Gastrocnemius medialis (tissue), 4 donors: ENCODE data around the gene TMPRSS3.

Experiments used
- CTCF ChIP-seq, 5 experiments: fragments of 450-650 bp in 3 of 5; fragments of 200-600 bp in 2 of 5; sonication (generic) in 2 of 5; IDR thresholded peaks in 4 of 5; conservative IDR thresholded peaks in 1 of 5; 1 replicate in 4 of 5; 2 replicates in 1 of 5; pipeline ENCODE4 v1.5.1; 2016 to 2019; ENCODE audit warnings: antibody characterized with exemption in 5 of 5, mild to moderate bottlenecking in 3 of 5, moderate library complexity in 3 of 5
- POLR2A ChIP-seq, 2 donors: fragments of 450-650 bp; IDR thresholded peaks; one replicate each; pipeline ENCODE4 v1.6.1; 2017; ENCODE audit warnings: antibody characterized with exemption in 2 of 2, mild to moderate bottlenecking in 2 of 2, moderate library complexity in 2 of 2

GRCh38 chr21:42398436-42399028, 2.7 kb upstream of the TMPRSS3 start:
- TF ChIP-seq CTCF (IDR thresholded peaks at IDR 0.05 in 4 of 5, conservative IDR thresholded peaks at IDR 0.05 in 1 of 5) (no peak), POLR2A (IDR thresholded peaks at IDR 0.05) (no peak)
